HG02973 (cell line): ENCODE measurements around the gene LTBP1.
"Not testable (repeated sequence)": the region's sequence is repeated elsewhere in the genome, so short reads cannot be mapped to it uniquely, and the experiment has no call there.

ENCODE experiments used
- ATAC-seq: cut with Tn5 transposase; IDR thresholded peaks from one replicate; pipeline ENCODE4 v1.9.1; 2021; ENCODE audit warnings: moderate library complexity; ENCODE audit not compliant: unreplicated experiment

Gene LTBP1, protein sequence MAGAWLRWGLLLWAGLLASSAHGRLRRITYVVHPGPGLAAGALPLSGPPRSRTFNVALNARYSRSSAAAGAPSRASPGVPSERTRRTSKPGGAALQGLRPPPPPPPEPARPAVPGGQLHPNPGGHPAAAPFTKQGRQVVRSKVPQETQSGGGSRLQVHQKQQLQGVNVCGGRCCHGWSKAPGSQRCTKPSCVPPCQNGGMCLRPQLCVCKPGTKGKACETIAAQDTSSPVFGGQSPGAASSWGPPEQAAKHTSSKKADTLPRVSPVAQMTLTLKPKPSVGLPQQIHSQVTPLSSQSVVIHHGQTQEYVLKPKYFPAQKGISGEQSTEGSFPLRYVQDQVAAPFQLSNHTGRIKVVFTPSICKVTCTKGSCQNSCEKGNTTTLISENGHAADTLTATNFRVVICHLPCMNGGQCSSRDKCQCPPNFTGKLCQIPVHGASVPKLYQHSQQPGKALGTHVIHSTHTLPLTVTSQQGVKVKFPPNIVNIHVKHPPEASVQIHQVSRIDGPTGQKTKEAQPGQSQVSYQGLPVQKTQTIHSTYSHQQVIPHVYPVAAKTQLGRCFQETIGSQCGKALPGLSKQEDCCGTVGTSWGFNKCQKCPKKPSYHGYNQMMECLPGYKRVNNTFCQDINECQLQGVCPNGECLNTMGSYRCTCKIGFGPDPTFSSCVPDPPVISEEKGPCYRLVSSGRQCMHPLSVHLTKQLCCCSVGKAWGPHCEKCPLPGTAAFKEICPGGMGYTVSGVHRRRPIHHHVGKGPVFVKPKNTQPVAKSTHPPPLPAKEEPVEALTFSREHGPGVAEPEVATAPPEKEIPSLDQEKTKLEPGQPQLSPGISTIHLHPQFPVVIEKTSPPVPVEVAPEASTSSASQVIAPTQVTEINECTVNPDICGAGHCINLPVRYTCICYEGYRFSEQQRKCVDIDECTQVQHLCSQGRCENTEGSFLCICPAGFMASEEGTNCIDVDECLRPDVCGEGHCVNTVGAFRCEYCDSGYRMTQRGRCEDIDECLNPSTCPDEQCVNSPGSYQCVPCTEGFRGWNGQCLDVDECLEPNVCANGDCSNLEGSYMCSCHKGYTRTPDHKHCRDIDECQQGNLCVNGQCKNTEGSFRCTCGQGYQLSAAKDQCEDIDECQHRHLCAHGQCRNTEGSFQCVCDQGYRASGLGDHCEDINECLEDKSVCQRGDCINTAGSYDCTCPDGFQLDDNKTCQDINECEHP (N-terminal part only)

DNA sequence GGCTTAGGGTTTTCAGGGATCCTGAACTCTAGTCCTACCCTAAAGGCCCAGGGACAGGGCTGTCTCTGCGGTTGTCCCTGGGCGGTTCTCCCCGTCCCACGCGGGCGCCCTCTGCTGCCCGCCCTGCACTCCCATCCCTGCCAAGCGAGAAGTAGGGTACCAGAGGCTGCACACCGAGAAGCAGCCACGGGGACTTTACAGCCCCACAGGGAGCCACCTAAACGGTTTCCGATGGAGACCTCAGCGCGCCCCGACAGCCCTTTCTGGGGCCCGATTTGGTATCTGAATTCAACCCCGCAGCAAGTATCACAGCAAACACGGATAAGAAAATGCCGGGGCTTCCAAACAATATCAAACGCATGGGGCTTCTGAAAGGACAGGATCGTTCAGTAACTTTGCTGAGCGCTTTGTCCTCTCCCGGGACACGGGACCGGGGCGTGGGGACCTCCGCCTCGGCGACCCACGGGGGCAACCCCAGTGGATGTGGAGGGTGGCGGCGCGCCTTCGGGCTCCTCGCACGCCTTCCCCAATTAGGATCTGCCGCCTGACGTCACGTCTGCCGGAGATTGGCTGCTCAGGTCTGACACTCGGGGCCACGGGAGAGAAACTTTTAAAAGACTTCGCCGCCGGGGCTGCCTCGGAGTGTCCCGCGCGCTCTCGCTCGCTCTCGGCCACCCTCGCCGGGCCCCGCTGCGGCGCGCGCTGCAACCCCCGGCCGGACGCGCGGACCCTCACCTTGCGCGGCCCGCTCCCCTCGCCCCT lies at the start of gene LTBP1:
Gene LTBP1, plus strand, starts transcription at position 640 of the 762 bp plus-strand sequence. CDS start 372 bp downstream, outside the sequence.
- ATAC-seq: peak; percentile 63

DNA sequence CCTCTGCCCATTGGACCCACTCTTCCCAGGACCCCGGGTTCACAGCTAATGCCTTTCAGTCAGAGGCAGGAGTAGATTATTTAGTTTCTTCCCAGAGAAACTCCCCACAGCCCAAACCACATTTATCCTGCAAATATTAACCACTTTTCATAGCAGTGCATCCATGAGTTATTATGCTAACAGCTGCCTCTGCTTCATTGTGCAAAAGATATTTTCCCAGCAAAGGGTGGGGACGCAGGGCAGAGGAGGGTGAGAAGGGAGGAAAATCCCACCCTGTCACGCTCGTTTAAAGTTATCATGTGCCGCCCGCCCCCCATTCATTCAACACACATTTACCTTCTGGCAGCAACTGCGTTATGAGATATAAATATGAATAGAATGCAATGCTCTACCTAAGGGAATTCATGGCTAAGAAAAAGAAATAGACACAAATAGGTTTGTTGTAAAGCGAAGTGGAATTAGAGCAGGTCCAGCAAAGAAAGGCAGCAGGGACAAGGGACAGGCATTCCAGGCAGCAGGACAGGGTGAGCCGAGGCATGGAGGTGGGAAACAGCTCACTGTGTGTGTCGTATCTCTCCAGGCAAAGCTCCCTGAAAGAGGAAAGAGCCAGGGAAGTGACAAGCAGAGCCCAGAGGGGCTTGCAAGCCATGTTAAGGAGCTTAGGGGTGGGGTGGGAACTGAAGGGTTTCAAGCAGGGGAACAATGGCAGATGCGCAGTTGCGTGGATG lies 46.3 kb upstream of the LTBP1 start:
- ATAC-seq: no peak

GRCh38 chr2:32901313-32901712 lies 45.4 kb upstream of the LTBP1 start:
- ATAC-seq: no peak

- ATAC-seq: no peak
These were observed 44.6 kb upstream of the LTBP1 start for GRCh38 chr2:32902174-32902573.

GRCh38 chr2:32902986-32903385 lies 43.8 kb upstream of the LTBP1 start:
- no peak for ATAC-seq

DNA sequence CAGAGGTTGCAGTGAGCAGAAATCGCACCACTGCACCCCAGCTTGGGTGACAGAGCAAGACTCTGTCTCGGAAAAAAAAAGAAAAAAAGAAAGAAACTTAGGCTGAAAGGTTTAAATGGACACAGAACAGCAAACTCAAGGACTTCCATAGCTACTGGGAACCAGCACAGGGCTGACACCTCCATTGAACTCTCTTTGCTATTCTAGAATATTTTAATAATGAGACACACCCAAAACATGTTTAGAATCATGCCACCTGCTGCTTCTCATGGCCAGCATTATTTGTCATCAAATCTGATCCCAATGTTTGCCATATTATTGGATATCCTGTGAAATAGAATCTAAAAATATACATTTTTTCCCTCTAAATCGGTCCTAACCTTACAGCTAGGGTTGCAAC lies 42.7 kb upstream of the LTBP1 start:
- ATAC-seq: no peak

- no peak for ATAC-seq
These were observed 42.0 kb upstream of the LTBP1 start for GRCh38 chr2:32904751-32905150.

- ATAC-seq: no peak
These were observed 41.5 kb upstream of the LTBP1 start for GRCh38 chr2:32905270-32905669.

DNA sequence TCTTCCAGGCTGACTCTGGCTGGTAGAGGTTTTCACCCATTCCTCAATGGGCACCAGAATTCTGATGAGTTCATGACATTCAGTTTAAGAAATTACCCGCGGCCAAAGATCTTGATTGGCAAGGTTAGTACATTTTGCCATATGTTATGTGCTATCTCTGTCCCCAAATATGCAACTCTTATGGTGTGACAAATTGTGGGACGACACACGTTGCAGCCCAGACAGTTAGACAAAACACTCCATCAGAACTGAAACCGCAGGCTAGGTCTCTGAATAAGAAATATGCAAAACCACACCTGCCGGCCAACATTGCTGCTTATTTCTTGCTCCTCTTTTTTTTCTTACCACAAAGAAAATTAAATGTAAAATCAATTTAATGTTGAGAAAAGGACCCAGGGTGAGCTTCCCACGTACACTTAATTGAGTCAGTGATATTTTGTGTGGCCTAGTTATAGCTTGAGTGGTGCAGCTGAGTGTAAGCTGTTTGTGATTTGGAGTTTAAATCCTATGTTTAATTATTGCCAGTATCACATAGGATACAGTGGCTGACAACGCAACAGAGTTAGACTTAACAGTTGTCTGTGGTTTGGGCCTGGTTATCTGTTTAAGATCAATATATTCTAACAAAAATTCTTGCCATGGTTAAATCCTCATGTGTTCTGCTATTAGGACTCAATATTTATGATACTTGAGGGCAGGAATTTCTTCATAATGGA lies 35.7 kb upstream of the LTBP1 start:
- peak; percentile 88 for ATAC-seq

DNA sequence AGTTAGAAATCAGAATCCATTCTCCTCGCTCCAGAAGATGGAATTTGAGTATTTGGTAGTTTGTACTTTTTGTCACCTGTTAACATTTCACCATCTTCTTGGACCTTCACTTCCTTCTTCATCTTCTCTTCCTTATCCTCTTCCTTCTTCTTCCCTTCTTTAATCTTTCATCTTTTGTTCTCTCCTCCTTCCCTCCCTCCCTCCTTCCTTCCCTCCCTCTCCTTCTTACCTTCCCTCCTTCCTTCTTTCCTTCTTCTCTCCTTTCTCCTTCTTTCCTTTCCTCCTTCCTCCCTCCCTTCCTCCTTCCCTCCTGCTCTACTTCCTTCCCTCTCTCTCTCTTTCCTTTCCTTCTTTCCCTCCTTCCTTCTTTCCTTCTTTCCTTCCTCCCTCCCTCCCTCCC lies 31.1 kb upstream of the LTBP1 start:
- ATAC-seq: no peak

DNA sequence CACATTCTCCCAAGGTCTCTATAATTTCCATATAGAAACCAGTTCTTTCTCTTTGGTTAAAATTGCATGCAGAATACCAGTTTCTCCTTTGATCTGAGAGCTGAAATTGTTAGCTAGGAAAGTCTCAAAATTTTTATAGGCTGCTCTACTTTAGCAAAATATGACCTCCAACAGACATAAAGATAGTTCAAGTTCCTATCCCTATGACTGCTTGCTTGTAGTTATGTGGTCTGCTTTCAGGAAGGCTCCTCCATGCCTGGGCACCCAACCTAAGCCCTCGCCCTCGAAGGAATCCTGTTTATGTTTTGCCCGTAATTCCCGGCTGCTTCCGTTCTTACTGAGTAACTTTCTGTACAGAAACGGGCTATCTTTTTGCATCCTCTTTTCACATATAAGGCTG lies 28.0 kb upstream of the LTBP1 start:
- no peak for ATAC-seq

- ATAC-seq: not testable (repeated sequence)
These were observed 26.9 kb upstream of the LTBP1 start for GRCh38 chr2:32919901-32920300.

GRCh38 chr2:32921486-32921885 lies 25.3 kb upstream of the LTBP1 start:
- not testable (repeated sequence) for ATAC-seq

DNA sequence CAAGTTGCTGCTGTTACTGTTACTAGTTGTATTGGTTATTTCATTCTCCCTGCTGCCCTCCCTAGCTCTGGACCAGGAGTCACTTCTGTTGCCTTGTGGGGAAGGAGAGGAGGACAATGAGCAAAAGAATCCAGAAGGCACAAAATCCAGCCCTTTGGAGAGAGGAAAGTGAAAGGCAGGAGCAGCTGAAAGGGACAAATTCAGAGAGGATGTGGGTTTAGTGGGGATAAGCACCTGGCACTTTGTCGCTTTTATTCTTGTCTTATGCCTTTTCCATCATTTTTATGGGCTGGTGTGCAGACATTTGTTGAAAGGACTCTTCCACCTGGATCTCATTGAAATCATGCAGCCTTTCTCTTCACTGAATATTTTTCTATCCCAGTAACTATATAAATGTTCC lies 24.3 kb upstream of the LTBP1 start:
- ATAC-seq: no peak

DNA sequence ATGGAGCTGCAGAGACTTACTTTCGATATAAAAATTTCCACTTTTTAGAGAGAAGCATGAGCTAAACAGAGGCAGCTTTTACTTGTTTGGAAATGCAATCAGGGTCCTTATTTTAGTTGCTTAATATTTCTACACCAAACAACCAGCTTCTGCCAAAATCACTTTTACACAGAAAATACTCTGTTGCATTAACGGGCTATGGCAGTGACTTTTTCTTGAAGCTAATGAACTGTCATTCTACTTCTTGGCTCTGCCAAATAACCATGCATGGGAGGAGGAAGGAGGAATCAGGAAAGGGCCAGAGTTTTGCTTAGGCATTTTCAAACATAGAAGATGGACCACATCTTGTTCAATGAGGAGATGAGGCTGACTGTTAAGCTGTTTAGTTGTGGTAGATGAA lies 23.6 kb upstream of the LTBP1 start:
- no peak for ATAC-seq

GRCh38 chr2:32925283-32925815 lies 21.4 kb upstream of the LTBP1 start:
- no peak for ATAC-seq

DNA sequence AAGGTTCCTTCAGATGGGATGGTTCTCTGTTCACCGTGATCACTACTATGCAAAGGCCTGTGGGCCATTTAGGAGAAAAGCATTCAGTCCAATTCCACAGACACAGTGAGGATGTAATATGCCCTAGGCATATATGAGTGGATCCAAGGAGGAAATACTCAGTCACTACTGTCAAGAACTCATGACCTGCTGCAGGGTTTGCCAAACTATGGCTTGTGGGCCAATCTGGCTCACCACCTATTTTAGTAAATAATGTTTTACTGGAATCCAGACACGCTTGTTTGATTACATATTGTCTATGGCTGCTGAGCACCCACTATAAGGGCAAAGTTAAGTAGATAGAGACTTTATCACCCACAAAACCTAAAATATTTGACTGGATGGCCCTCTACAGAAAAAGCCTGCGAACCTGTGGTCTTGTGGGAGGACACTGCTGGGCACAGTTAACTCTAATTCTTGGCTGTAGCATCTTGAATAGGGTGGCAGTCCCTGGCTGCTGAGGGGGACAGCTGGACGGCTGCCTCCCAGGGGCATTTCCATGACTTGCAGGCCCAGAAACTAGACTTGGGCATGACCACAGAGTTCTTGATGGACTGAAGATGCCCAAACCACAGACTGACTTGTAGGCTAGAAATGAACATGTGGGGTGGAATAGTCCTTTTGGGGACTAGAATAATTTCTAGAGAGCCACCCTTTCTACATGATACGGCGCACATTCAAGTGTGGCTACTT lies 20.6 kb upstream of the LTBP1 start:
- ATAC-seq: no peak

DNA sequence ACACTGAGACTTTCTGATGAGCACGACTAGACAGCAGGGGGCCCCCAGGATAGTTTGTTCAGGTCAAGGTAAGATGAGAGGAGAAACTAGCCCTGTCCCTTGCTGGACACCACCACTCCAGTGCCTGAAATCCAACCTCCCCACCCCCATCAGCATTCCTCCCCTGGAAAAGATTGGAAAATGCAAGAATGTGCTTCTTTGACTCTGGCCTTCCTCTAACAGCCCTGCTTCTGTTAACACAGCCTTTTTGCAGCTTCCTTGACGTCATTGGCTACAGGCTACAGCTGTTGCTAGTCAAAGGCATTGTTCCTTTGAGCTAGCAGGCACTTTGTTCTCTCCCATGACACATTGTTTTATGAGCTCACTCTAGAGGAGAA lies 20.1 kb upstream of the LTBP1 start:
- ATAC-seq: no peak
